C4-2B (cell line): ENCODE data around the gene AFM.

Source experiments
- ZFX ChIP-seq: fragments of 450-650 bp; IDR thresholded peaks from 2 replicates; pipeline ENCODE4 v1.6.1; 2017
- TF ChIP-seq, protein P1 (sequence below): fragments of 450-650 bp; conservative IDR thresholded peaks from 2 replicates; pipeline ENCODE4 v1.5.1; 2017; ENCODE audit warnings: mild to moderate bottlenecking

DNA sequence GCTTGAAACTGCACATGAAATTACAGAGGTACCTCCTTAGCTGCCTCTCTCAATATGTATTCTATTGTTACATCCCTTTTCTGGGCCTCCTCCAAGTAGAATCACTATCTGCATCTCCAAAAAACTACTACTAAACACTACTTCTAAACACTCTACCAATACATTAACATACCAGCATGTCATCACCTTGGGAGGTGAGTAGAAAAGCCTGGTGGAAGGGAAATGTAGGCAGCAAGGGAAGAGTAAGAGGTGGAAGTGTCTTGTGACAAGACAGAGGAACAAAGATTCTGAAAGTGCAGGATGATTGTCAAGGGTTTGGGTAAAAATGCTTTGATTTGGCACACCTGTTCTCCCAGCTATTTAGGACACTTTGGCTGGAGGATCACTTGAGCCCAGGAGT is 3.5 kb downstream of the AFM start:
- TF ChIP-seq, protein P1, sequence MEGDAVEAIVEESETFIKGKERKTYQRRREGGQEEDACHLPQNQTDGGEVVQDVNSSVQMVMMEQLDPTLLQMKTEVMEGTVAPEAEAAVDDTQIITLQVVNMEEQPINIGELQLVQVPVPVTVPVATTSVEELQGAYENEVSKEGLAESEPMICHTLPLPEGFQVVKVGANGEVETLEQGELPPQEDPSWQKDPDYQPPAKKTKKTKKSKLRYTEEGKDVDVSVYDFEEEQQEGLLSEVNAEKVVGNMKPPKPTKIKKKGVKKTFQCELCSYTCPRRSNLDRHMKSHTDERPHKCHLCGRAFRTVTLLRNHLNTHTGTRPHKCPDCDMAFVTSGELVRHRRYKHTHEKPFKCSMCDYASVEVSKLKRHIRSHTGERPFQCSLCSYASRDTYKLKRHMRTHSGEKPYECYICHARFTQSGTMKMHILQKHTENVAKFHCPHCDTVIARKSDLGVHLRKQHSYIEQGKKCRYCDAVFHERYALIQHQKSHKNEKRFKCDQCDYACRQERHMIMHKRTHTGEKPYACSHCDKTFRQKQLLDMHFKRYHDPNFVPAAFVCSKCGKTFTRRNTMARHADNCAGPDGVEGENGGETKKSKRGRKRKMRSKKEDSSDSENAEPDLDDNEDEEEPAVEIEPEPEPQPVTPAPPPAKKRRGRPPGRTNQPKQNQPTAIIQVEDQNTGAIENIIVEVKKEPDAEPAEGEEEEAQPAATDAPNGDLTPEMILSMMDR, result no peak
- no peak for TF ChIP-seq ZFX
